ENCODE results near the gene OPN5. TPM values are rescaled to one million over a fixed set of nuclear protein-coding genes. Genes with fewer than 3 reads are reported as not detected.

Gene OPN5
- total RNA-seq, 1 donor from 2014 or later, result not detected

DNA sequence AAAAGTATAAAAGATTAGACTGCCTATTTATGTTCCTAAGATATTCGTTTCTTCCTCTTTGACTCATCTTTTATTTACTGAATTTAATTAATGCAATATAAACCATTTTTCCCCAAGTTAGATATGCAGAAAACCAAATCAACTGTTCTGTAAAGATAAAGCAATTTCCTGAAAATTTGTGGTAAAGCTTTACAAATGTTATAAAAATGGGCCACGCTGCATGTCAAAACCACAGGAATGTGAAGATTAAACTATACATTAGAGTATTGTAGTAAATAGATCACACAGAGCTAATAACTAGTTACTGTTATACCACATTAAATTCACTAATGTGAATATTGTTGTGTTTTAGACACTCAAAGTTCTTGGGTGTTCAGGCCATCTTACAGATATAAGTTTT, 83.4 kb downstream of the OPN5 start:
- H3K9me3 Mint-ChIP-seq (ENCODE audit: unreplicated experiment), result no peaks in the 10 kb centered on the region
- no peak for DNase-seq (ENCODE audit: extremely low spot score, unreplicated experiment)
- H3K27ac Mint-ChIP-seq (ENCODE audit: unreplicated experiment), result no peak overlapping the region
- H3K36me3 Mint-ChIP-seq (ENCODE audit: unreplicated experiment), result no peaks in the 10 kb centered on the region
- TF ChIP-seq, protein P1, sequence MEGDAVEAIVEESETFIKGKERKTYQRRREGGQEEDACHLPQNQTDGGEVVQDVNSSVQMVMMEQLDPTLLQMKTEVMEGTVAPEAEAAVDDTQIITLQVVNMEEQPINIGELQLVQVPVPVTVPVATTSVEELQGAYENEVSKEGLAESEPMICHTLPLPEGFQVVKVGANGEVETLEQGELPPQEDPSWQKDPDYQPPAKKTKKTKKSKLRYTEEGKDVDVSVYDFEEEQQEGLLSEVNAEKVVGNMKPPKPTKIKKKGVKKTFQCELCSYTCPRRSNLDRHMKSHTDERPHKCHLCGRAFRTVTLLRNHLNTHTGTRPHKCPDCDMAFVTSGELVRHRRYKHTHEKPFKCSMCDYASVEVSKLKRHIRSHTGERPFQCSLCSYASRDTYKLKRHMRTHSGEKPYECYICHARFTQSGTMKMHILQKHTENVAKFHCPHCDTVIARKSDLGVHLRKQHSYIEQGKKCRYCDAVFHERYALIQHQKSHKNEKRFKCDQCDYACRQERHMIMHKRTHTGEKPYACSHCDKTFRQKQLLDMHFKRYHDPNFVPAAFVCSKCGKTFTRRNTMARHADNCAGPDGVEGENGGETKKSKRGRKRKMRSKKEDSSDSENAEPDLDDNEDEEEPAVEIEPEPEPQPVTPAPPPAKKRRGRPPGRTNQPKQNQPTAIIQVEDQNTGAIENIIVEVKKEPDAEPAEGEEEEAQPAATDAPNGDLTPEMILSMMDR (IDR thresholded peaks at IDR 0.05), result no peak
- no peaks in the 10 kb centered on the region for H3K4me1 Mint-ChIP-seq (ENCODE audit: unreplicated experiment)
- H3K4me3 Mint-ChIP-seq (ENCODE audit: unreplicated experiment), result no peak overlapping the region
- H3K27me3 Mint-ChIP-seq (ENCODE audit: unreplicated experiment), result peaks cover 11% of the 10 kb centered on the region

DNA sequence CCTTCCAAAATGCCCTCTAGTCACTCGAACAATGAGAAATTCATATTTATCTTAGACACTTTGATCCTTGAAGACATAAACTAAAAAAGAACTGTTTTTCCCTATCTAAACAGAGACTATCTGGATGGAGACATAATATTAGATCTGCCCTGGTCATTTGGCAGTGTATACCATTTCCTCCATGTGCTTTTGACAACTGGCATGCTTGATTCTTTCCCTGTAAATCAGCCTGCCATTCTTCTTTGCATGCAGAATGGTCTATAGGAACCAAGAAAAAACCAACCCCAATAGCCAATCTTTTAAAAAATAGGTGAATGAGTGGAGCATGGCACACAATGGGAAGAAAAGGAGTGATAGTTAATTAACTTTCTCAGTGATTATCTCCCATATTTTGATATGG, 93.8 kb downstream of the OPN5 start:
- Mint-ChIP-seq H3K4me1 (ENCODE audit: unreplicated experiment) (no peaks in the 10 kb centered on the region), H3K4me3 (ENCODE audit: unreplicated experiment) (no peak overlapping the region), H3K9me3 (ENCODE audit: unreplicated experiment) (no peaks in the 10 kb centered on the region), H3K27ac (ENCODE audit: unreplicated experiment) (no peak overlapping the region), H3K36me3 (ENCODE audit: unreplicated experiment) (no peaks in the 10 kb centered on the region), H3K27me3 (ENCODE audit: unreplicated experiment) (peaks cover 18% of the 10 kb centered on the region)
- TF ChIP-seq, protein P1 (IDR thresholded peaks at IDR 0.05), result no peak
- no peak for DNase-seq (ENCODE audit: extremely low spot score, unreplicated experiment)

Other genes starting within 250 kb of the OPN5 start
- gene ADGRF4, start 83.5 kb upstream of the OPN5 start, total RNA-seq, result not detected in 2 replicates